Cardiac muscle cell (in vitro differentiated cells and primary cell): ENCODE results near the gene EME2. TPM values are rescaled to one million over a fixed set of nuclear protein-coding genes. Genes with fewer than 3 reads are reported as not detected.
"Not testable (repeated sequence)": the region's sequence is repeated elsewhere in the genome, so short reads cannot be mapped to it uniquely, and the experiment has no call there.

Experiments used
- DNase-seq, 2 donors: peaks; one replicate each; pipeline versions ENCODE4 v3.0.0 to v3.0.0-alpha.2; 2010 to 2017; ENCODE audit warnings: low read depth in 1 of 2, low spot score in 1 of 2
- H3K27ac ChIP-seq: fragments of 200-600 bp; sonication (generic); 2 replicates; pipeline ENCODE4 v1.5.1; 2016
- H3K27me3 ChIP-seq: fragments of 200-600 bp; sonication (generic); 2 replicates; pipeline ENCODE4 v1.6.0; 2016; ENCODE audit warnings: control low read depth
- H3K36me3 ChIP-seq: fragments of 200-600 bp; sonication (generic); 2 replicates; pipeline ENCODE4 v1.5.1; 2016; ENCODE audit warnings: control low read depth
- H3K4me1 ChIP-seq: fragments of 200-600 bp; sonication (generic); 2 replicates; pipeline ENCODE4 v1.8.1; 2017; ENCODE audit warnings: low read depth, mild to moderate bottlenecking, mixed run types
- H3K4me3 ChIP-seq: fragments of 200-600 bp; sonication (generic); 2 replicates; pipeline ENCODE4 v1.5.1; 2016; ENCODE audit warnings: mild to moderate bottlenecking
- H3K9me3 ChIP-seq: fragments of 200-600 bp; sonication (generic); 2 replicates; pipeline ENCODE4 v1.5.1; 2017; ENCODE audit warnings: low read depth, mild to moderate bottlenecking, control low read depth
- CTCF ChIP-seq: IDR thresholded peaks from 2 replicates; pipeline ENCODE4 v1.5.1; 2012; ENCODE audit warnings: low read depth, mild to moderate bottlenecking, low read length
- polyA plus RNA-seq: library from polyadenylated mRNA; unstranded; fragments of >200 nt; fragmentation: Nextera tagmentation; extraction: Ambion mirVana; gene quantifications from 2 replicates; pipeline ENCODE4 v1.2.1, GENCODE V29; 2016
- total RNA-seq: library from RNA; depleted of rRNA; stranded (reverse); fragments of >200 nt; gene quantifications from 2 replicates; pipeline ENCODE4 v1.2.3, GENCODE V29; 2016

EME2 gene
- total and polyA plus RNA-seq, 2 experiments from 2014 or later: 18.7 to 19.3 TPM

GRCh38 chr16:1792836-1793577, 20.4 kb downstream of the EME2 start:
- no peaks in the 10 kb centered on the region for H3K4me1 ChIP-seq
- no peak overlapping the region for H3K27ac ChIP-seq
- DNase-seq: no peak
- no peak for TF ChIP-seq CTCF
- peaks cover 6% of the 10 kb centered on the region for H3K36me3 ChIP-seq
- H3K9me3 ChIP-seq: no peaks in the 10 kb centered on the region
- H3K4me3 ChIP-seq: no peak overlapping the region
- no peaks in the 10 kb centered on the region for H3K27me3 ChIP-seq

DNA sequence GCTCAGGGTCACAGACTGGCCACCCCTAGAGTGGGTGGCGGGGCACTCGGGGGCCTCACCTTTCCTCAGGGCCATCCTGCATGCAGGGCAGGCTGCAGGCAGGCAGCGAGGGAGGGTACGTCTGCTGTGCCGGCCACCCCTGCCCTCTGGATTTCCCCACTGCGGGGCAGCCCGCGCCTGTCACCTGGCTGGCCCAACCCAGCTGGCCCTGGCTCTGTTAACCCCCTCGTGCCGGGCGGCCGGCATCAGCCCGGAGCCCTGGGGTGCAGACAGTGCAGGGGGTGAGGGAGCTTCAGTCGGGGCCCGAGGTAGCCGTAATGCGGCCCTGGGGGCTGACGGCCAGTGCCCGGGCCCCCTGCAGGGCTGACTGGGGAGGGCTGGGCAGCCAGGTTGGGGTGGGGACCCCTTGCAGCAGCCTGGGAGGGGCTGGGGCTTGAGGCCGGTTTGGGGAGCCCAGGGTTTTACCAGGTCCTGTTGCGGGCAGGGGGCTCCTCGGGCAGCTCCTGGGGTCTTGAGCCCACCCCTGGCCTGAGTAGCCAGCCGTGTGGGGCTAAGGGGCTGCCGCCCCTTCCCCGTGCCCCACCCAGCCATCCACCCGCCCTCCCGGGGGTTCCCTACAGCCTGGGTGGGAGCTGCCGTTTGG, 21.1 kb downstream of the EME2 start, which contains the start of gene IGFALS:
TSS of gene IGFALS (minus strand) at position 128 of the 643 bp plus-strand sequence. CDS start at position 75, 53 bp downstream.
- Histone ChIP-seq H3K4me3 (no peak within 1 kb of the TSS), H3K4me1 (no peaks in the 10 kb centered on the region), H3K27ac (no peak within 1 kb of the TSS), H3K36me3 (no peaks in the 10 kb centered on the region), H3K27me3 (no peaks in the 10 kb centered on the region), H3K9me3 (no peaks in the 10 kb centered on the region)
- TF ChIP-seq CTCF: no peak
- DNase-seq: no peak

DNA sequence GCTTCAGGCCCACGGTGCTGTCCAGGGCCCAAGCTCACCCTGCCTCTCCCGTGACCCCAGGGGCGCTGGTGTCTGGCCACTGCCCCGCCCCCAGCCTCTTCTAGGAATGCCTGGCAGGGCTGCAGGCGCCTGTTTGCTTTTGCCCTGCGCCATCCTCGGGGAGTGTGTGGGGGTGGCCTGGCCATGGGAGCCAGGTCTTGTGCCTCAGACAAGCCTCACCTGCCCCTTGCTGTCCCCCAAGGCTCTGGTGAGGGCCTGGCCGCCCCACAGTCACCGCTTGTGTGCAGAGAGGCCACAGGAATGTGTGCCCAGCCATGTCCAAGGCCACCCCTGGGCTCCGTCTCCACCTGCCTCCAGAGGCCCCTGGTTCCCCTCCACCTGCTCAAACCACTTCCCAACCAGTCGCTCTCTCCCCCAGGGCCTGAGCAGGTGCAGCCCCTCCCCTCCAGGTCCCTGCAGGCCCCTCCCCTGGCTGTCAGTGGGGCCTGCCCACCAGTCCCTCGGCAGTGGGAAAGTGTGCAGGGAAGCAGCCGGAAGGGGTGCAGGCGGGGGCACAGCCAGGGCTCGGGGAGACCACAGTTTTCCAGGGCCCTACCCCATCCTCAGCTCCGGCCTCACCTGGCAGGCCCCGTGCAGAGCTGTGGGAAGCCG, 21.7 kb downstream of the EME2 start:
- no peak for TF ChIP-seq CTCF
- H3K4me3 ChIP-seq: no peak overlapping the region
- no peak for DNase-seq
- H3K9me3 ChIP-seq: no peaks in the 10 kb centered on the region
- no peak overlapping the region for H3K27ac ChIP-seq
- H3K36me3 ChIP-seq: no peaks in the 10 kb centered on the region
- H3K4me1 ChIP-seq: no peaks in the 10 kb centered on the region
- H3K27me3 ChIP-seq: no peaks in the 10 kb centered on the region

- Histone ChIP-seq H3K9me3 (no peaks in the 10 kb centered on the region), H3K27ac (no peak overlapping the region)
- no peak for DNase-seq
Measured at GRCh38 chr16:1794908-1795666, 22.5 kb downstream of the EME2 start.

DNA sequence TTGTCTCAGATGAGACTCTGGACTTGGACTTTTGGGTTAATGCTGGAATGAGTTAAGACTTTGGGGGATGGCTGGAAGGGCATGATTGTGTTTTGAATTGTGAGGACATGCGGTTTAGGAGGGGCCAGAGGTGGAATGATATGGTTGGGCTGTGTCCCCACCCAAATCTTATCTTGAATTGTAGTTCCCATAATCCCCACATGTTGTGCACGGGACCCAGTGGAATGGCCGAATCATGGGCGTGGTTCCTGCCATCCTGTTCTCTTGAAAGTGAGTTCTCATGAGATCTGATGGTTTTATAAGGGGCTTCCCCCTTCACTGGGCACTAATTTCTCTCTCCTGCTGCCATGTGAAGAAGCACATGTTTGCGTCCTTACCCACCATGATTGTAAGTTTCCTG, 26.7 kb downstream of the EME2 start:
- not testable (repeated sequence) for H3K36me3 ChIP-seq, H3K27ac ChIP-seq, H3K4me1 ChIP-seq, H3K4me3 ChIP-seq, H3K27me3 ChIP-seq, H3K9me3 ChIP-seq, DNase-seq

More at GRCh38 chr16:1794908-1795666, 22.5 kb downstream of the EME2 start:
- no peak for TF ChIP-seq CTCF
- Histone ChIP-seq H3K27me3 (no peaks in the 10 kb centered on the region), H3K4me1 (no peaks in the 10 kb centered on the region), H3K36me3 (no peaks in the 10 kb centered on the region), H3K4me3 (no peak overlapping the region)
